Measurements from ENCODE around the gene PSMC1. TPM values are rescaled to one million over a fixed set of nuclear protein-coding genes. Genes with fewer than 3 reads are reported as not detected.
A peak's percentile ranks its signal among the peaks of the same experiment; 100 is the strongest.

PSMC1 gene
- total RNA-seq, 1 experiment from 2014 or later = 696 TPM

DNA sequence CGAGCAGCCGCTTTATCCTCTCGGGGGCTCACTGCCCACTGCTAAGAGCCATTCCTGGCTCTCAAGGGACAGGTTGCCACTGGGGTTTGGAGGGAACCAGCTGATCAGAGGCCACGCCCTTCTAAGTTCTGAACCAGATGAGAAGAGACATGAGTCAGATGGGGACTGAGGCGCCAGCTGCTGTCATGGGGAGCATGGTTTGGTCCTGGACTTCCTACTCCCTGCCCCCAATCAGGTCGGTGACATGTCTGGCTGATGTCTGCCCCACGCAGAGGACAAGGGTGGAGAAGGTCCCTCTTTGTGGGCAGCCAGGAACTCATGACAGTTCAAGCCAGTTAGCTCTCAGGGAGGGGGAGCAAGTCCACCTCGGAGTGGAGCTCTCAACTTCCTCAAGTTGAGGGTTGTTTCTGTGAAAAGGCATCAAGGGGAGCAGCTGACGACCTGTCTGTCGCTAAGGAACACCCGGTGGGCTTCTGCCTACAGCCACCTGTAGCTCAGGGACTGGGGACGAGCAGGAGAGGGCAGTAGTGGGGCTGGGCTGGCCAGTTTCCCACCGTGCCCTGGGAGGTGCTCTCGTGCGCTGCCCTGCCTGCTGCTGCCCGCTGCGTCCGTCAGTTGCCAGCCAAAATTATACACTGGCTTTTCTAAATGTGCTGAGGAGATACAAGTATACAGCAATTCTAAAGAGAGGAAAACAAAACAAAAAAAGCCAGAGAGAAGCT is 20.5 kb downstream of the PSMC1 start:
- peak; percentile 81 for DNase-seq (ENCODE audit: low read depth)

DNA sequence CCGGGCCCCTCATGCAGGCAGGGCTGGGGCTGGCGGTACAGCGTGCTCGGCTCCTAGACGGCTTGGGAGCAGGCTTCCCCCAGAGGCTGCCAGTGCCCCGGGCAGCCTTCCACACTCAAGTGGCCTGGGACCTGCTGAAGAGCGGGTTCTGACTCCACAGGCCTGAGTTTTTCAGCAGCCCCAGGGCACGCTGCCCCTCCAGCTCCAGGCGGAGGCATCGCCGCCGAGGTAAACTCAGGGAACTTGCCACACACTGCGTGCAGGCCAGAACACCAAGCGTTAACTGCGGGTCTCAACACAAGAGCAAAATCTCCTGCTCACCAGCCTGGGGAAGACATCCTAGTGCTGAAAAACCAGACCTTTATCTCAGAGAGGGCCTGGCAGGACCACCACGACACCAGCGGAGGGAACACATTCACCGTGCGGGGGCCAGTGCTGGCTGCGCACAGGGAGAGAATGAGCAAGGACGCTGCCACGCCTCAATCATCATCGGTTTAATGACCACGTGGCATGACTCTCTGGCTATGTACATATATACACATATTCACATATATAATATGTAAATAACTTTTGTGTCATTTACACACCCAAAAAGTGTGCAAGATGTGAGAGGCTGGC is 21.3 kb downstream of the PSMC1 start:
- DNase-seq (ENCODE audit: low read depth) = no peak

DNA sequence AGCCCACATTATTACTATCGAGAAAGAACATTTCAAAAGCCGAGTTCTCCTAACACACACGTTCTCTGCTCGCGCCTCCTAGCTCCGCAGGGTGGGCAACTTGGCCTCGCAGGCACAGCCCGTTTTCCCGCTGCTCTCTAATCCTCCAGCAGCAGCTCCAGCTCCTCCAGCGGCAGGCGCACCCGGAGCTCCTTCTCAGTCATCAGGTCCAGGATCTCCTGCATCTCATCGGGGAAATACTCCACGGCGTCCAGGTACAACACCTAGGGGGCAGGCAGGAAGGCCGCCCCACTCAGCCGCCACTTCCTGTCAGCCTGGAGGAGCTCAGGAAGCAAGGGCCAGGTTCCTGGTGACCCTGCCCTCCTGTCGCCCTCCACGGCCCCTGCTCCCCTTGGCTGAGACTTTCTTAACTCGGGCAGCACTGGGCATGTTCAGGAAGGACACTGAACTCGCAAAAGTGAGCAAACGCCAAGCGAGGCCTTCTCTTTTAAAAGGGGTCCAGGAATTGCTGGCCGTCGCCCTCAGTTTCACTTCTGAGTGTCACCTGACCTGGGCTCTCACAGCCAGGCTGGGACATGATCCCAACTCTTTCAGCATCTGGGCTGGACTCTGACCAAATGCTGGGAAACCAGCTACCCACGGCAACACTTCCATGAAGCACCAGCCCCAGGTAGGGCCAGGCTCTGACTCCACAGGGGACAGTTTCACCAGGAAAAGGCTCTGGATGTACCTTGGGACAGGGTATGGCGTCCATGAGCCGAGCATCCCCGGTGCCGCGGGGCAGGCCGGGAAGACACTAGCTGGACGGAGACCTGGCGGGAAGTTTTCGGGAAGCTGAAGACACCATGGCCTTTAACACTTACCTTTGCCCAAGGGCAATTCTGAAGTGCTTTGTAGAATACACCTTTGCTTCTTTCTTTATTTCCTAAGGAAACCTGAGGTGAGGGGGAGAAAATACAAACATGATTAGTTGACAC is 22.1 kb downstream of the PSMC1 start:
- no peak for DNase-seq (ENCODE audit: low read depth)

DNA sequence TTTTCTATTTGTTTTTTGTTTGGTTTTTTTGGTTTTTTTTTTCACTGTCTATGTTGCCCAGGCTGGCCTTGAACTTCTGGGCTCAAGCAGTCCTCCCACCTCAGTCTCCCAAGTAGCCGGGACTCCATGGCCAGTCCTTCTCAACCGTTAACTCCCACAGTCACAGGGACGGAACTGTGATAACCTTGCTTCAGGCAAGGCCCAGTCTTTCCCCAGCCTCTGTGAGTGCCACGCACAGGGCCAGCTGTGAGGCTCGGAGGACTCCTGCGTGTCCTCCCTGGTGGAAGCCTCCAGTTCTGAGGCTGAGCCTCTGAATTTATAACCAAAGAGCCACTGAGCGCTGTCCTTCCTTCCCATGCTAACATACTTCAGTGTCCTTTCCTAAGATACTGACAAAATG is 23.7 kb downstream of the PSMC1 start:
- DNase-seq (ENCODE audit: low read depth) = no peak

DNA sequence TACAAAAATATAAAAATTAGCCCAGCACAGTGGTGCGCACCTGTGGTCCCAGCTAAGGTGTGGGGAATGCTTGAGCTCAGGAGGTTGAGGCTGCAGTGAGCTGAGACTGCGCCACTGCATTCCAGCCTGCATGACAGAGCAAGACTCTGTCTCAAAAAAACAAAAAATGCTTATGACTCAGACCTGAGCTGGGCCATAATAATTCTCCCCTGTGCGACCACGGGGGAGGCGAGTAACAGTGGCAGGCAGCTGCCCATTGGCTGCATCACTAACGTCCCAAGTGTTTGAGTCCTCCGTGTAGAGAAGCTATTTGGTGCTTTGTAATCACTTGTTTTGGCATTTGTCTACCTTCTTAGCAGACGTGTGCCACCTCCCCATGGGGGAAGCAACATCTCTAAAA is 24.9 kb downstream of the PSMC1 start:
- peak; percentile 91 for DNase-seq (ENCODE audit: low read depth)

DNA sequence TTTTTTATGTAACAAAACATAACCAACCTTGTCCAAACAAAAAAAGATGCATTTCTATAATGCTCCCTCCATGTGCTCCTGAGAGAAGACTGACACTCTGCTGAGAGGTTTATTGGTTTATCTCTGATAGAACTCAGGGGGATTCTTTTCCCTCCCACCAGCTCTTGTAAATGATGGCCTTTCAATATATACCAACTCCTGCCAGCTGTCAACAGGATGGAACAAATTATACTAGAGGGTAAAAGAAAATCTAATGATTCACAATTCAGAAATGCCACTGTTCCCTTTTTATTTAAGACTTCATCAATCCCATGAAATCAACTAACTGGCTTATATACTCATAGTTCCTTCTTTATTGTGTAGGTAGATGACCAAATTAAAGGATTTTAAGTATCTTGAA is 25.4 kb downstream of the PSMC1 start:
- DNase-seq (ENCODE audit: low read depth) = no peak

DNA sequence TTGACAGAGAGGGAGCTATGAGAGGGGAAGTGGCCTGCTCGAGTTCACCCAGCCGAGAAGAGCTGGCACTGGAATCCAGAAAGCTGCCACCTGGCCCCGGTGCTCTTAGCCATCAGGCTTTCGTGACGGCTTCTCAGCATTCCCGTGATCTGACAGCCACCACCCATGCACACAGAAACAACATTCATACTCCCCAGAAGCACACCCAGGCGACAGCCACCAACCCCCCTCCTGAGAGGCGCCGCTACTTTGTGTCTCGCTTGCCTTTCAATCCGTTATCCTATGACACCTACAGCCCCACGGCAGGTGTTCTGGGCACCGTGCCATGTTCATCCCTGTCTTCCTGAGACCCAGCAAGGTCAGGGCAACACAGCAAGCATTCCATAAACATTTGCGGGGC is 31.4 kb downstream of the PSMC1 start:
- DNase-seq (ENCODE audit: low read depth) = no peak

DNA sequence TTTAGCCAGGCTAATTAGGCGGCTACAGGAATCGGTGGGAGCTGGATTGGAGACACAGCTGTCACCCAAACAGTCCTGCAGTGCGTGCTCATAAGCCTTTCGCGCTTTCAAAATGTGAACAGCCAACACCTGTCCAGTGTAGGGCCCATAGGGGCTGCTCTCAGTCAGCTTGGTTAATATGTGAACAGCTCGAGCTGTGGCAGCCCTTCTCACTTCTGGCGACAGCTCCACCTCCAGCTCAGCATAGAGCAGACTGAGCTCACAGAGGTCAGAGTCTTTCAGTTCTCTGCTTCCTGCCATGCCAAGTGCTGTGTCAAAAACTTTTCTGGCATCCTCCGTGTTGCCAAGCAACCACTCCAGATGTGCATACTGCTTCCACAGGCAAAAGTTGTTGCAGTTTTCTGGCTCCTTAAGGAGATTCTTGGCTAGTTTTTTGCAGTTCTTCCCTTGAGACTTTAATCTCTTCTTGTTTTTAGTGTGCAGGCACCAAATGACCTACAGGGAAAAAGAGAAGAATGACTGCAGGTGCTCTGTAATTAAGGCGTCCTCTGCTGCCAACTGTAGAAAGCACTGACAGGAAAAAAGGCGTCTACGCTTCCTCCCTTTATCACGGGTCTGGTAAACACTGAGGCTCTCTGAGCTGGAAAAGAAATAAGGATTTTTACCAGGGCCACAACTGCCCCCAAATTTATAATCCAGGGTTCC is 32.5 kb downstream of the PSMC1 start:
- DNase-seq (ENCODE audit: low read depth) = no peak

DNA sequence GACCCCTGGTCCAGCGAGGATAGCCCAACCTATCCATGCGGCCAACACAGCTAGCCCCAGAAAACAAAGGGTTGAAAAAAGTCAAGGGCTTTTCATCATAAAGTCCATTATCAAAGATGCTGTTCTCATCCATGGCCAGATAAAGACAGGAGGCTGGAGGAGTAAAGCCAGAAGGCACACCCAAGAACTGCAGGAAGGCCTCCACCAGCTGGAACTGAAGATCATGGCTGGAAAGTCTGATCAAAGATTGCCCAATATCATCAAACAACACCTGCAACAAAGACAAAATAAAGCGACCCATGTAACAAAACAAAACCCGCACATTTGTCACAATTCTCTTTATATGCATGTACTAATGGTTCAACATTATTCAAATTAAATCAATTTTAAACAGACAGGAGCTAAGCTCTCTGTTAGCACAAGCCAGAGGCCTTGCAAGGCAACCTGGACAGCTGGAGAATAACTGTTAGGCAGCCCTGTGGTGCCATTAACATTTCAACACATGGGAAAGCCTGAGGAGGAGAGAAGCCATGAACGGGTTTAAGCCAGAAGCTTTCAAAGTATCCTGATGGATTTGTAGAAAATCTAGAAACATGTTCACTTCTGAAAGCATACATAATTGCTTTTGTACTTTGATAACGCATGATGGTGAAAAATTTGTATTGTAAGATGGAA is 34.1 kb downstream of the PSMC1 start:
- DNase-seq (ENCODE audit: low read depth) = no peak

DNA sequence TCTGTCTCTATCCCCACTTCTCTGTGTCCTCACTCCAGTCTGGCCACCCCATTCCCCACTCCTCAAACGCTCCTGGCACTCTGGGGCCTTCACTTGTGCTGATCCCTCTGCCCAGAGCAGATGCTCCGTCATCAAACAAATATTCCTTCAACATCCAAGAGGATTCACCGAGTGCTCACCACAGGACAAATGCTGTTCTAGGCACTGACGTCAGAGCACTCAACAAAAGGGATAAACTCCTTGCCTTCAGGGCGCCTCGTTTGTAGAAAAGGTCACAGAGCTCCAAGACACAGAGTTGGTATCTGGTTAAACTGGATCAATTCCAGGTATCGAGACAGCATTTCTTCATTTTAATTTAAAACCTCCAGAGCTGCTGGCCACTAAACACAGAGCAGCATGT is 35.3 kb downstream of the PSMC1 start:
- DNase-seq (ENCODE audit: low read depth) = no peak

DNA sequence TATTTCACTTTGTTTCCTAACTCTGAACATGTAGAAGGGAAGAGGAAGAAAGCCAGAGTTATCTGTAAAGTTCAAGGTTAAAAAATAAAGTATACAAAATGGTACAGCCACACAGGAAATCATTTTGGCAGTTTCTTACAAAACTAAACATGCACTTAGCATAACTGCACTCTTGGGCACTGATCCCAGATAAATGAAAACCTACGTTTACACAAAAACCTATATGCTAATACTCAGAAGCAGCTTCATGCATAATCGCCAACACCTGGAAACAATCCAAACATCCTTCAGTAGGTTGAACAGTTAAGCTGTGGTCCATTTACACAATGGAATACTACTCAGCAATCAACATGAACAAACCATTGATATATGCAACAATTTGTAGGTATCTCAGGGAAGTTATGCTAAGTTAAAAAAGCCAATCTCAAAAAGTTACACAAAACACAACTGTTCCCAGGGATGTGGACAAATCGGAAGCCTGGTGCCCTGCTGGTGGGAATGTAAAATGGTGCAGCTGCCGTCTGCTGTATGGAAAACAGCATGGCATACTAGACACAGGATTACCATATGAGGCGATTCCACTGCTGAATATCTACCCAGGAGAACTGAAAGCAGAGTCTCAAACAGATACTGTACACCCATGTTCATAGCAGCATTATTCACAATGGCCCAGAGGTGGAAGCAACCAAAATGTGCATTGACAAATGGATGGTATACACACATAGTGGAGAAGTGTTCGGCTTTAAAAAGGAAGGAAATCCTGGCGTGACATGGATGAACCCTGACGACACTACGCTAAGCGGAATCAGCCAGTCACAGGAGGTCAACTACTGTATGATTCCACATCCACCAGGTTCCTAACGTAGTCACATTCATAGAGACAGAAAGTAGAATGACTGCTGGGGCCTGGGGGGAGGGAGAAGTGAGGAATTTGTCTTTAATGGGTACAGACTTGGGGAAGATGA is 37.7 kb downstream of the PSMC1 start:
- no peak for DNase-seq (ENCODE audit: low read depth)

DNA sequence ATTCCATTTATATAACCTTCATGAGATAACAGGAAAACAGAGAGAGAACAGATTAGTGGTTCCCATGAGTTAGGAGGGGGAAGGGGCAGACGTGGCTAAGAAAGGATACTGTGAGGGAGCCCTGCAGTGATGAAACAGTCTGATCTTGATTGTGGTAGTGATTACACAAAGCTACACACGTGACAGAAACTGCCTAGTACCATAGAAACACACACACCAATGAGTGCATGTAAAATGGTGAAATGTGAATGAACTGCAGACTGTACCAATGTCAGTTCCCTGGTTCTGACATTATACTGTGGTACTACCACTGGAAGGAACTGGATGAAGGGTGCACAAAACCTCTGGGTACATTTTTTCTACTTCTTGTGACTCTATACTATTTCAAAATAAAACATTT is 38.5 kb downstream of the PSMC1 start:
- DNase-seq (ENCODE audit: low read depth) = no peak

DNA sequence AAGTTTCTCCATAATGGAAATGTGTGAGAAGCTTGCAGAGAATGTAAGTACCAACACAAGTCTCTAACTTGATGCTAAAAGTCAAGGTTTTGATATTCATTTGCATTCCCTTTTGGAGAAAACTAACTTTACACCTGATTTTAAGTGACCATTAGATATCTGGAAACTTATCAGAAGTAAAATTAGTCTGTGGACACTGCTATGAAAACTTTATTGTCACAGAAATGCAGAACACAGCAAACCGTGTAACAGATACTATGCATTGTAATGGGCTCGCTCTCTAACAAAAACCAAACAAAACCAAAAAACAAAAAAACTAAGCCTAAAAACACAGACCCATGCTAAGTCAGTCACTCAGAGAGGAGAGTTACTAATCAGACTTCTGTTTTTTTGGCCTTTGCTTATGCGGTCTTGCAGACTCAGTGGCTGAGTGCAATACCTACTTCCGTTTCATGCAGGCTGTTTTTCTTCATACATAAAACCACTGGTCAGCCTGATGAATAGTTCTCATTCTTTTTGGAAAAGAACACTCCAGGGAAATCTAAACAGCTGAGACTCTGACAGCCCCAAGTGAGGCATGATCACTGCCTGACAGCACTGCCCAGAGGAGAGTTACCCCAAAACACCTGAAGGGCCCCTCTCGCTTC is 39.6 kb downstream of the PSMC1 start:
- DNase-seq (ENCODE audit: low read depth) = no peak

DNA sequence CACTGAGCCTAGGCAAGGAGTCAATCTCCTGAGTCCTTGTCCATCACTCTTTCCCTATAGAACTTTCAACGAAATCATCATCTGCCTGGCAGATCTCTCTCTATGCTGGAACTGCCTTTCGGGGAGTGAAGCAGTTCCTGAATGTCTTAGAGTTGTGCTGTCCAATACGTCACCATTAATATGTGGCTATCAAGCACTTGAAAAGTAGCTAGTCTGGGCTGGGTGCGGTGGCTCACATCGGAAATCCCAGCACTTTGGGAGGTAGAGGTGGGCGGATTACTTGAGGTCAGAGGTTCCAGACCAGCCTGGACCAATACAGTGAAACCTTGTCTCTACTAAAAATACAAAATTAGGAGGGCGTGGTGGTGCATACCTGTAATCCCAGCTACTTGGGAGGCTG is 40.3 kb downstream of the PSMC1 start:
- DNase-seq (ENCODE audit: low read depth) = no peak

DNA sequence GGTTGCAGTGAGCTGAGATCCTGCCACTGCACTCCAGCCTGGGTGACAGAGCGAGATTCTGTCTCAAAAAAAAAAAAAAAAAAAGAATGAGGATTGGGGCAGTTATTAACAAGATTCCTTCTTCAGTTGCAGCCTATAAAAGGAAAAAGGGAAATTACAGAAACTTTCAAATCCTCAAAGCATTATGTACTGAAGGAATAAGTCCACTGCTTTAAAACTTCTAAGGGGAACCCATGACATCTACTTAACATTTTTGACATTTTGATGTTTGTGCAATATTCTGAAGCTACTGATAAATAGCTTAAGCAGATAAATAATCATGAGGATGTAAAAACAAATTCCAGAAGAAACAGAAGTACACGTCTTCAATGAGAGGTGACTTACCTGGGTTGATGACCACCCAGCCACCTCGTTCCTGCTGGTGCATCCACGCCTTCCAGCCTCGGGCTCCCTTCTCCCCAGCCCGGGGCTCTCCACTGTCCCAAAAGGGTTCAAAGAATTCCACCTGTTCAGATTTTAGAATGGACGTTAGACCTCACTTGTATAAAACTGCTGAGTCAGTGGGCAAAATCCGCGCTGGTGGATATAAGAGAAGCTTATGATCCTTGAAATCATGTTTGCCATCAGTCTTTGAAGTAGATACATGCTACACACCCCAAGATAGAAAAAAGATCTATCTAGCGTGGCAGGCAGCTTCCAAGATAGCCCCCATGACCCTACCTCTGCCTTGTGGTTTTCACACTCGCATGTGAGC is 41.7 kb downstream of the PSMC1 start:
- DNase-seq (ENCODE audit: low read depth) = no peak

DNA sequence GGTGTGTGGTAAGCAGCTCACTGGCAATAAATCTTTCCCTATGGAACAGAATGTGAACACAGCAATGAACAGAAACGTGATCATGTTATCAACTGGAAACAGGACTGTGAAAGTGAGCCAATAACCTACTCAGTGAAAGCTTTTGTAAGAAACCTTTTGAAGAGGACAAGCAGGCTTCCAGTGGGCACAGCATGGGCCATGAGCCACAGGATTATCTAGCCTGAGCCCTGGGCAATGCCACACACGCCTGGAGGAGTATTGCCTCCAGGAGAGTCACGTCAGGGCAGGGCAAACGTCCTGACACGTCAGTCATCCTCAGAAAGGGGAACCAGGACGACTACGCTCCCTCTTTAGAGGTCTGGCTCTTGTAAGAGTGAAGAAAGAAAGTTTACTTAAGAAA is 43.1 kb downstream of the PSMC1 start:
- no peak for DNase-seq (ENCODE audit: low read depth)

DNA sequence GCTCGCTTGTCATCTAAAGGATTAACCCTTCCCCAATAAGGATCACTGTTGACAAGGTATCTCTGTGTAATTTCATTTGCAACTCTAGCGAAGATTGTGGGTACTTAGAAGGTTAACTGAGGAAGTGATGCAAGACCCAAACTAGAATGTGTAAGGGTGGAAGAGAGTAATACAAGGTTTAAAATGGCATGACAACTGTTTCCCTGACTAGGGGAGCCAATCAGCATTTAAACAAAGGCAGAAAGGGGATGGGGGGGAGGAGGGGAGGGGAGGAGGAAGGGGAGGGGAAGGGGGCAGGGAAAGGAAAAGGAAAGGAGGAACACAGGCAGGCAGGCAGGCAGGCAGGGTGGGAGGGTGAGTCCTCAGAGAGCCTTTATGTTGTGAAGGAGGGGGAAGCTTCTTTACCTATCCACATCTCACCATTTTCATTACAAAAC is 44.3 kb downstream of the PSMC1 start:
- DNase-seq (ENCODE audit: low read depth) = no peak

DNA sequence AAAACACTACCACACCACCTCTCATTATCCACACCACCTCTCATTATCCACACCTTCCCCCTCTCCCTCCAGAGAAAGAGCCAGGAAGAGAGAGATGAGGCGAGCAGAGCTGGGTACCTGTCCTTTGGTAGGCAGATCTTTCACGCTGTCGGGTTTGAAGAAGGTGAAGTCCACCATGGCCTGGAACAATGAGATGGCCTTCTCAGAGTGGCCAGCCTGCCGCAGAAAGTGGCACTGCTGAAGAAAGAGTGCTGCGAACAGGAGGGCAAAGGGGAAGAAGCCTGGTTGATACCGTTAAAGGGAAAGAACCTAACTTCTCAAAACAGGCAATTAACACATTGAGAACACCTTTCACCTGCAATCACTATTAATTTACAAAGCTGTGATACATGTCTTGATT is 44.8 kb downstream of the PSMC1 start:
- DNase-seq (ENCODE audit: low read depth) = no peak

DNA sequence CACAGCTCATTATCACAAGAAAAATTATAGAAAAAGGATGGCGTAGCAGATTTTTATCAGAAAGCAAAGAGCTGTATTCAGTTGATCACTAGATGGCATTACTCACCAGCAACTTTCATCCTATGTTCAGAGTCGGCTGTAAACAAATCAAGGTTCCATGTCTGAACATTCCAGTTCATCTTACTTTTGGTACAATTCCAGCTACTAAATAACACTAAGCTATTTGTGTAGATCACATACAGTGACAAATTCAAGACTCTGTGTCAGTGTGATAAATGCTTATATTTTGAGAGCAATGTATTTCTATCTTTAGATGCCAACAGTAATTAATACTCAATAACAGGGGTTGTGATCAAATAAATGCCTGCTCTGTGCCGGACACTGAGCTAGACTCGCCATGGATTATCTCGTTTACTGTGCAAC is 45.3 kb downstream of the PSMC1 start:
- DNase-seq (ENCODE audit: low read depth) = peak; percentile 16

Data from Daoy (cell line).